ENCODE measurements around the gene FSTL4. TPM values are rescaled to one million over a fixed set of nuclear protein-coding genes. Genes with fewer than 3 reads are reported as not detected.

Gene FSTL4
- polyA plus RNA-seq, 1 donor (not counting 4 experiments of a cell fraction or from before 2014, with no cell fraction given), result 1.7 TPM

GRCh38 chr5:133525126-133525525 lies 87.2 kb downstream of the FSTL4 start:
- no peak for TF ChIP-seq EZH2 (IDR thresholded peaks at IDR 0.05; ENCODE audit: low read length)
- TF ChIP-seq, protein P1, sequence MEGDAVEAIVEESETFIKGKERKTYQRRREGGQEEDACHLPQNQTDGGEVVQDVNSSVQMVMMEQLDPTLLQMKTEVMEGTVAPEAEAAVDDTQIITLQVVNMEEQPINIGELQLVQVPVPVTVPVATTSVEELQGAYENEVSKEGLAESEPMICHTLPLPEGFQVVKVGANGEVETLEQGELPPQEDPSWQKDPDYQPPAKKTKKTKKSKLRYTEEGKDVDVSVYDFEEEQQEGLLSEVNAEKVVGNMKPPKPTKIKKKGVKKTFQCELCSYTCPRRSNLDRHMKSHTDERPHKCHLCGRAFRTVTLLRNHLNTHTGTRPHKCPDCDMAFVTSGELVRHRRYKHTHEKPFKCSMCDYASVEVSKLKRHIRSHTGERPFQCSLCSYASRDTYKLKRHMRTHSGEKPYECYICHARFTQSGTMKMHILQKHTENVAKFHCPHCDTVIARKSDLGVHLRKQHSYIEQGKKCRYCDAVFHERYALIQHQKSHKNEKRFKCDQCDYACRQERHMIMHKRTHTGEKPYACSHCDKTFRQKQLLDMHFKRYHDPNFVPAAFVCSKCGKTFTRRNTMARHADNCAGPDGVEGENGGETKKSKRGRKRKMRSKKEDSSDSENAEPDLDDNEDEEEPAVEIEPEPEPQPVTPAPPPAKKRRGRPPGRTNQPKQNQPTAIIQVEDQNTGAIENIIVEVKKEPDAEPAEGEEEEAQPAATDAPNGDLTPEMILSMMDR (optimal IDR thresholded peaks at IDR 0.05 in 1 of 3, IDR thresholded peaks at IDR 0.05 in 1 of 3, conservative IDR thresholded peaks at IDR 0.05 in 1 of 3; ENCODE audit: extremely low read depth in 1 of 3, insufficient read depth in 2 of 3, low read length in 3 of 3), result no peak
- H3K27ac ChIP-seq (ENCODE audit: control insufficient read depth, insufficient read depth, low read length), result no peak overlapping the region
- no peak overlapping the region for H3K9ac ChIP-seq (ENCODE audit: control insufficient read depth, extremely low read depth, insufficient read depth, low read length)
- no peak overlapping the region for H2AFZ ChIP-seq (ENCODE audit: control insufficient read depth, low read length)
- H3K36me3 ChIP-seq (ENCODE audit: control insufficient read depth in 2 of 2, extremely low read depth in 1 of 2, insufficient read depth in 2 of 2, low read length in 2 of 2), result no peaks in the 10 kb centered on the region
- no peak for FAIRE-seq
- H3K9me3 ChIP-seq (ENCODE audit: control insufficient read depth, low read depth, low read length), result no peaks in the 10 kb centered on the region
- H3K4me1 ChIP-seq (ENCODE audit: control insufficient read depth, extremely low read depth, insufficient read depth, low read length), result no peaks in the 10 kb centered on the region
- no peak overlapping the region for H3K4me2 ChIP-seq (ENCODE audit: control insufficient read depth, extremely low read depth, insufficient read depth, low read depth, low read length)
- no peaks in the 10 kb centered on the region for H3K79me2 ChIP-seq (ENCODE audit: control insufficient read depth, insufficient read depth, low read length)
- no peaks in the 10 kb centered on the region for H4K20me1 ChIP-seq (ENCODE audit: control insufficient read depth, extremely low read depth, insufficient read depth, low read length)
- dilution Hi-C loops (cut with MboI; ENCODE audit: extremely low pct_ligation_motif_present, low sequenced_read_pairs), result no loop called here
- H3K27me3 ChIP-seq (ENCODE audit: control insufficient read depth, extremely low read depth, insufficient read depth, low read length), result peaks cover 11% of the 10 kb centered on the region
- no peak overlapping the region for H3K4me3 ChIP-seq (ENCODE audit: control insufficient read depth in 2 of 3, extremely low read depth in 1 of 3, insufficient read depth in 2 of 3, low read depth in 1 of 3, low read length in 3 of 3)
- H3K9me1 ChIP-seq (ENCODE audit: control insufficient read depth, extremely low read depth, insufficient read depth, low read length), result no peaks in the 10 kb centered on the region
- no peak for DNase-seq (ENCODE audit: low read depth, low spot score)

DNA sequence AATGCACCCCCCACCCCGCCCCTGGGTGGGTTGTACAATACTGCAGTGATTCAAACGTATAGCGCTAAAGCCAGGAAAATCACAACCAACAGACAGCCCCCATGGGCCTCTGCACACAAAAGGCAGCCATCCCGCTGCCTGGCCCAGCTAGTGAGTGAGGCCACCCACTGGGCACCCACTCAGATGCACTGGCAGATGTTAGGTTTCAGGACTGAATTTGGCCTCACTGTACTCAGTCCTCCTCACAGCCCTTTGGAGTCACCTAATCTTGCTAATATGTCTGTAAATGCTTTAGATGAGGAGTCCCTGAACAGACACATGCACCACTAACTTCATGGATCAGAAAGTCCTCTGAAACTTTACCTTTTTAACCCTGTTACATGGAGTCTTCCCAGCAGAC lies 87.7 kb downstream of the FSTL4 start:
- Histone ChIP-seq H4K20me1 (ENCODE audit: control insufficient read depth, extremely low read depth, insufficient read depth, low read length) (no peaks in the 10 kb centered on the region), H3K27me3 (ENCODE audit: control insufficient read depth, extremely low read depth, insufficient read depth, low read length) (peaks cover 11% of the 10 kb centered on the region), H3K4me3 (ENCODE audit: control insufficient read depth in 2 of 3, extremely low read depth in 1 of 3, insufficient read depth in 2 of 3, low read depth in 1 of 3, low read length in 3 of 3) (no peak overlapping the region), H3K9me3 (ENCODE audit: control insufficient read depth, low read depth, low read length) (no peaks in the 10 kb centered on the region), H3K27ac (ENCODE audit: control insufficient read depth, insufficient read depth, low read length) (no peak overlapping the region), H3K9me1 (ENCODE audit: control insufficient read depth, extremely low read depth, insufficient read depth, low read length) (no peaks in the 10 kb centered on the region), H3K4me1 (ENCODE audit: control insufficient read depth, extremely low read depth, insufficient read depth, low read length) (no peaks in the 10 kb centered on the region), H2AFZ (ENCODE audit: control insufficient read depth, low read length) (no peak overlapping the region), H3K9ac (ENCODE audit: control insufficient read depth, extremely low read depth, insufficient read depth, low read length) (no peak overlapping the region), H3K4me2 (ENCODE audit: control insufficient read depth, extremely low read depth, insufficient read depth, low read depth, low read length) (no peak overlapping the region), H3K36me3 (ENCODE audit: control insufficient read depth in 2 of 2, extremely low read depth in 1 of 2, insufficient read depth in 2 of 2, low read length in 2 of 2) (no peaks in the 10 kb centered on the region), H3K79me2 (ENCODE audit: control insufficient read depth, insufficient read depth, low read length) (no peaks in the 10 kb centered on the region)
- TF ChIP-seq EZH2 (IDR thresholded peaks at IDR 0.05; ENCODE audit: low read length), result no peak
- TF ChIP-seq, protein P1 (optimal IDR thresholded peaks at IDR 0.05 in 1 of 3, IDR thresholded peaks at IDR 0.05 in 1 of 3, conservative IDR thresholded peaks at IDR 0.05 in 1 of 3; ENCODE audit: extremely low read depth in 1 of 3, insufficient read depth in 2 of 3, low read length in 3 of 3), result no peak
- FAIRE-seq, result no peak
- dilution Hi-C loops (cut with MboI; ENCODE audit: extremely low pct_ligation_motif_present, low sequenced_read_pairs), result no loop called here
- no peak for DNase-seq (ENCODE audit: low read depth, low spot score)

Measured in keratinocyte (primary cell).